Measurements from ENCODE around the gene RPS6KB2. TPM values are rescaled to one million over a fixed set of nuclear protein-coding genes. Genes with fewer than 3 reads are reported as not detected.

The RPS6KB2 gene
- total and polyA plus RNA-seq, 9 of the 15 experiments (the other 6 are each of a cell fraction or from before 2014, with no cell fraction given) = 0.42 to 122 (median 82.6) TPM

DNA sequence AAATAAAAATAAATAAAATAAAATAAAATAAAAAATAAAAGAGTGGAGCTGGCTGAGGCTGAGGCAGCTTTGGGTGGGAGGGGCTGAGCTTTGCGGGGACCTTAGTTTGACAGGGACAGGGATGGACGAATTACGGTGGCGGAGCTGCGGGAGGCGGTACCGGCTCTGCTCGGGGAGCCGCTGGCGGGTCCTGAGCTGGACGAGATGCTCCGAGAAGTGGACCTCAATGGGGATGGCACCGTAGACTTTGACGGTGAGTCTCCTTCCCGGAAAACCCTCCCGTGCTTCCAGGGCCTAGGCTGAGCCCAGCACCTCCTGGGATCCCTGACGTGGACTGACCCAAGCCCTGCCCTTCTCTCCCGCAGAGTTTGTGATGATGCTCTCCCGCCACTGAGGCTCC lies 30.0 kb downstream of the RPS6KB2 start:
- intact Hi-C loops (cut with micrococcal nuclease) (no loop called here), in situ Hi-C loops (cut with MboI) (no loop called here)
- no peak overlapping the region for H3K4me3 ChIP-seq
- WGBS (ENCODE audit: insufficient coverage, low coverage, missing lambda C conversion rate) = 54% methylated on average over 18 of the region's 19 CpGs
- H3K9ac ChIP-seq (ENCODE audit: insufficient read depth in 1 of 2, low read depth in 2 of 2, low read length in 2 of 2) = peak overlapping the region in 1 of 2 experiments; percentile 37; a peak in 2 of 4 replicates
- no peaks in the 10 kb centered on the region for H4K20me1 ChIP-seq (replicated peaks; ENCODE audit: control insufficient read depth, insufficient read depth, low read length)
- H3K27me3 ChIP-seq (ENCODE audit: control insufficient read depth in 2 of 2, insufficient read depth in 2 of 2, low read length in 2 of 2) = no peaks in the 10 kb centered on the region
- no peaks in the 10 kb centered on the region for H3K9me3 ChIP-seq (replicated peaks; ENCODE audit: control insufficient read depth, insufficient read depth, low read depth, low read length)
- DNase-seq (ENCODE audit: extremely low read depth in 1 of 4, low spot score in 3 of 4) (peak in 1 of 4 experiments; percentile 5), ATAC-seq (no peak), FAIRE-seq (no peak)
- H2AFZ ChIP-seq (ENCODE audit: low read depth, low read length) = no peak overlapping the region
- H3K36me3 ChIP-seq (ENCODE audit: control insufficient read depth, insufficient read depth, low read length) = no peaks in the 10 kb centered on the region
- H3K4me1 ChIP-seq (replicated peaks in 1 of 2; ENCODE audit: control insufficient read depth in 2 of 2, insufficient read depth in 2 of 2, low read length in 2 of 2) = peaks cover 3 to 40% of the 10 kb centered on the region in 2 experiments; a peak in 4 of 5 replicates
- TF ChIP-seq, protein P1, sequence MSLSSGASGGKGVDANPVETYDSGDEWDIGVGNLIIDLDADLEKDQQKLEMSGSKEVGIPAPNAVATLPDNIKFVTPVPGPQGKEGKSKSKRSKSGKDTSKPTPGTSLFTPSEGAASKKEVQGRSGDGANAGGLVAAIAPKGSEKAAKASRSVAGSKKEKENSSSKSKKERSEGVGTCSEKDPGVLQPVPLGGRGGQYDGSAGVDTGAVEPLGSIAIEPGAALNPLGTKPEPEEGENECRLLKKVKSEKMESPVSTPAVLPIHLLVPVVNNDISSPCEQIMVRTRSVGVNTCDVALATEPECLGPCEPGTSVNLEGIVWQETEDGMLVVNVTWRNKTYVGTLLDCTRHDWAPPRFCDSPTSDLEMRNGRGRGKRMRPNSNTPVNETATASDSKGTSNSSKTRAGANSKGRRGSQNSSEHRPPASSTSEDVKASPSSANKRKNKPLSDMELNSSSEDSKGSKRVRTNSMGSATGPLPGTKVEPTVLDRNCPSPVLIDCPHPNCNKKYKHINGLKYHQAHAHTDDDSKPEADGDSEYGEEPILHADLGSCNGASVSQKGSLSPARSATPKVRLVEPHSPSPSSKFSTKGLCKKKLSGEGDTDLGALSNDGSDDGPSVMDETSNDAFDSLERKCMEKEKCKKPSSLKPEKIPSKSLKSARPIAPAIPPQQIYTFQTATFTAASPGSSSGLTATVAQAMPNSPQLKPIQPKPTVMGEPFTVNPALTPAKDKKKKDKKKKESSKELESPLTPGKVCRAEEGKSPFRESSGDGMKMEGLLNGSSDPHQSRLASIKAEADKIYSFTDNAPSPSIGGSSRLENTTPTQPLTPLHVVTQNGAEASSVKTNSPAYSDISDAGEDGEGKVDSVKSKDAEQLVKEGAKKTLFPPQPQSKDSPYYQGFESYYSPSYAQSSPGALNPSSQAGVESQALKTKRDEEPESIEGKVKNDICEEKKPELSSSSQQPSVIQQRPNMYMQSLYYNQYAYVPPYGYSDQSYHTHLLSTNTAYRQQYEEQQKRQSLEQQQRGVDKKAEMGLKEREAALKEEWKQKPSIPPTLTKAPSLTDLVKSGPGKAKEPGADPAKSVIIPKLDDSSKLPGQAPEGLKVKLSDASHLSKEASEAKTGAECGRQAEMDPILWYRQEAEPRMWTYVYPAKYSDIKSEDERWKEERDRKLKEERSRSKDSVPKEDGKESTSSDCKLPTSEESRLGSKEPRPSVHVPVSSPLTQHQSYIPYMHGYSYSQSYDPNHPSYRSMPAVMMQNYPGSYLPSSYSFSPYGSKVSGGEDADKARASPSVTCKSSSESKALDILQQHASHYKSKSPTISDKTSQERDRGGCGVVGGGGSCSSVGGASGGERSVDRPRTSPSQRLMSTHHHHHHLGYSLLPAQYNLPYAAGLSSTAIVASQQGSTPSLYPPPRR (CRISPR knock-in tag; IDR thresholded peaks at IDR 0.05; ENCODE audit: borderline replicate concordance) = no peak
- TF ChIP-seq, protein P2, sequence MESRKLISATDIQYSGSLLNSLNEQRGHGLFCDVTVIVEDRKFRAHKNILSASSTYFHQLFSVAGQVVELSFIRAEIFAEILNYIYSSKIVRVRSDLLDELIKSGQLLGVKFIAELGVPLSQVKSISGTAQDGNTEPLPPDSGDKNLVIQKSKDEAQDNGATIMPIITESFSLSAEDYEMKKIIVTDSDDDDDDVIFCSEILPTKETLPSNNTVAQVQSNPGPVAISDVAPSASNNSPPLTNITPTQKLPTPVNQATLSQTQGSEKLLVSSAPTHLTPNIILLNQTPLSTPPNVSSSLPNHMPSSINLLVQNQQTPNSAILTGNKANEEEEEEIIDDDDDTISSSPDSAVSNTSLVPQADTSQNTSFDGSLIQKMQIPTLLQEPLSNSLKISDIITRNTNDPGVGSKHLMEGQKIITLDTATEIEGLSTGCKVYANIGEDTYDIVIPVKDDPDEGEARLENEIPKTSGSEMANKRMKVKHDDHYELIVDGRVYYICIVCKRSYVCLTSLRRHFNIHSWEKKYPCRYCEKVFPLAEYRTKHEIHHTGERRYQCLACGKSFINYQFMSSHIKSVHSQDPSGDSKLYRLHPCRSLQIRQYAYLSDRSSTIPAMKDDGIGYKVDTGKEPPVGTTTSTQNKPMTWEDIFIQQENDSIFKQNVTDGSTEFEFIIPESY (CRISPR knock-in tag; IDR thresholded peaks at IDR 0.05) = peak; percentile 60; the same call in 1 of the 2 replicates
- no peaks in the 10 kb centered on the region for H3K79me2 ChIP-seq (ENCODE audit: control insufficient read depth, insufficient read depth, low read length)
- no peak overlapping the region for H3K27ac ChIP-seq (ENCODE audit: extremely low read depth, low read depth, low read length)
- no TSS peak for BruUV-seq (replicated peaks)
- no peak overlapping the region for H3K4me2 ChIP-seq (ENCODE audit: insufficient read depth, low read length)
- ChIA-PET CTCF (ENCODE audit: low intra/inter-chr PET ratio) (no interaction called here), POLR2A (interaction anchor here (1.4 kb wide), 1 partner anchor 11 kb away, joined by 7 read pairs; no protein-coding TSS in a partner anchor)
- no peaks in the 10 kb centered on the region for H3K9me1 ChIP-seq (ENCODE audit: control insufficient read depth, insufficient read depth, low read length)

Data from K562 (cell line).